Ascending aorta (tissue), 2 donors: Measurements from ENCODE around the gene LRRC36. TPM values are rescaled to one million over a fixed set of nuclear protein-coding genes. Genes with fewer than 3 reads are reported as not detected.
A peak's percentile ranks its signal among the peaks of the same experiment; 100 is the strongest.

Experiments
- DNase-seq, 2 donors: peaks; one replicate each; pipeline ENCODE4 v3.0.0-alpha.2; 2019; ENCODE audit warnings: low spot score in 2 of 2
- H3K27ac ChIP-seq, 2 donors: fragments of 200-600 bp; sonication (generic); one replicate each; pipeline ENCODE4 v1.5.1; 2016 to 2017; ENCODE audit warnings: mild to moderate bottlenecking in 1 of 2
- H3K27me3 ChIP-seq: fragments of 200-600 bp; sonication (generic); one replicate; pipeline ENCODE4 v1.5.1; 2017
- H3K36me3 ChIP-seq, 2 donors: fragments of 200-600 bp; sonication (generic); one replicate each; pipeline ENCODE4 v1.5.1; 2016
- H3K4me1 ChIP-seq, 2 donors: fragments of 200-600 bp; sonication (generic); one replicate each; pipeline ENCODE4 v1.5.1; 2016 to 2017; ENCODE audit warnings: mild to moderate bottlenecking in 1 of 2
- H3K4me3 ChIP-seq, 2 donors: fragments of 200-600 bp; sonication (generic); one replicate each; pipeline ENCODE4 v1.5.1; 2016 to 2017; ENCODE audit warnings: mild to moderate bottlenecking in 1 of 2
- H3K9me3 ChIP-seq, 2 donors: fragments of 200-600 bp; sonication (generic); one replicate each; pipeline ENCODE4 v1.5.1; 2016
- CTCF ChIP-seq, 3 experiments: fragments of 200-600 bp in 2 of 3; fragments of 450-650 bp in 1 of 3; sonication (generic) in 2 of 3; IDR thresholded peaks; one replicate each; pipeline ENCODE4 v1.5.1; 2016 to 2019; ENCODE audit warnings: antibody characterized with exemption in 3 of 3, mild to moderate bottlenecking in 1 of 3, moderate library complexity in 1 of 3
- intact Hi-C: fragments of 100-400 bp; cut with DNase I; formaldehyde crosslinking; loops from one replicate; pipeline ENCODE4 v1.15.1; 2023
- total RNA-seq: library from RNA; depleted of rRNA; stranded (reverse); fragments of >200 nt; gene quantifications from one replicate; pipeline ENCODE4 v1.1.0, GENCODE V29; 2016

LRRC36 gene
- total RNA-seq, 1 donor from 2014 or later = not detected

DNA sequence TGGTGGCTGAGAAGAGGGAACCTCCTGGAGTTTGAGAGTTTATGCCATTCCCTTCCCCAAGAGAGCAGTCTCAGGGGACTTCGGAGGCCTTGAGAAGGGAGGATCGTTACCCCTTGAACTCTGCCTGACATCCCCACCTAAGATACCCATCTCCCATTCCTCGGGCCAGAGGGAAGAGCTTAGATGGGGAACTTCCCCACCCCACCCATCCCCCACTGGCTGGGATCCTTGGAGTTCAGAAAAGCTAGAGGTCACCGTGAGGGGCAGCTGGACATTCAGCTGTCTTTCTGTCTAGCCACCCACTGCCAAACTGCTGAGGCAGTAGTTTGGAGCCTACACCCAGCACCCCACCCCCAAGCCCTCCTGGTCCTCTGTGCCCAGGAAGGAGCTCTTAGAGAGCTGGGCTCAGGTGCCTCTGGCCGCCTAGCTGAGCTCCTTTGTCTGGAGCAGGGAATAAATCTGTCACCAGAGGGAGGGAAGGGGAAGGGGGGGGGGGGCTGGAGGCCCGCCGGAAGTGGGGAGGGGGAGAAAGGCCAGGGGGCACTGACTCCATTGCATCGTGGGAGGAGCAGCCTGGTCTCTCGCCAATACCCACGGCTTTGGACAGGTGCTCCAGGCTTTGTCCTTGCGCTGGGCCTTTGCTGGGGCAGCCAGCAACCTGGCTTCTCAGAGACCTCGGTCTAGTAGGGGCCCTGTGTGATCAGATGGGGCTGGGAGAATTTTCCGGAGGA lies 105.3 kb downstream of the LRRC36 start:
- no peak for TF ChIP-seq CTCF (IDR thresholded peaks at IDR 0.05)
- intact Hi-C loops = no loop called here
- Histone ChIP-seq H3K36me3 (peaks cover 0 to 4% of the 10 kb centered on the region in 2 donors), H3K9me3 (no peaks in the 10 kb centered on the region), H3K4me3 (peak overlapping the region; percentile 57 to 68), H3K27me3 (peaks cover 3% of the 10 kb centered on the region), H3K27ac (peak overlapping the region in 1 of 2 donors; percentile 55), H3K4me1 (peaks cover 11 to 12% of the 10 kb centered on the region in 2 donors)
- no peak for DNase-seq

- Histone ChIP-seq H3K4me1 (peaks cover 11 to 12% of the 10 kb centered on the region in 2 donors), H3K36me3 (peaks cover 2 to 10% of the 10 kb centered on the region in 2 donors), H3K27ac (no peak overlapping the region), H3K9me3 (no peaks in the 10 kb centered on the region), H3K27me3 (peaks cover 3% of the 10 kb centered on the region), H3K4me3 (no peak overlapping the region)
- intact Hi-C loops = no loop called here
- no peak for TF ChIP-seq CTCF (IDR thresholded peaks at IDR 0.05)
- DNase-seq = no peak
Measured at GRCh38 chr16:67432506-67432890, 105.9 kb downstream of the LRRC36 start.

DNA sequence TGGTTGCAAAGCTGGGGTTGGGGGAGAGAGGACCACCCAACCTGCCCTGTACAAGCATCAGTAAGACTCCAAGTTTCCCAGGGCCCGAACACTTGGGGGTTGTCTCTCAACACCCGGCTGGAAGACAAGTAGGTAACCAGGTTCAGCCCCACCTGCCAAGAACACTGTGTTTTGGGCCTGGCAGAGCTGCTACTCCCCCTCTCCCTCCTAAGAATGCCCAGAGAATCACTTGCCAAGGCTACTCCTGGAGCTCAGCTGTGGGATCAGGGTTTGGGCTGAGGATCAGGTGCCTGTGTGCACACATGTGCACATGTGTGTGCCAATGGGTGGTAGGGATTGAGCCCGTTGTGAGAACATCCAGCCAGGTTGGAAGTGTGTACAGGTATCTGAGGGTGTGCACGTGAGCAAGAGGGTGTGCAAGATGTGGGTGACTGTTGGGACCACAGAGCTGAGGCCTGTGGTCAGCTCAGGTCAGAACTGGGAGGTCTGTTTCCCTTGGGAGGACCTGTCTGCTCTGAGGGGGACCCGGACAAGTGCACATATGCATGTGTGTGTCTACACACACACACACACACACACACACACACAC lies 106.6 kb downstream of the LRRC36 start:
- Histone ChIP-seq H3K9me3 (no peaks in the 10 kb centered on the region), H3K4me3 (no peak overlapping the region), H3K27ac (no peak overlapping the region), H3K4me1 (peaks cover 11 to 12% of the 10 kb centered on the region in 2 donors), H3K27me3 (peaks cover 3% of the 10 kb centered on the region), H3K36me3 (peaks cover 9 to 17% of the 10 kb centered on the region in 2 donors)
- intact Hi-C loops = no loop called here
- no peak for DNase-seq
- TF ChIP-seq CTCF (IDR thresholded peaks at IDR 0.05) = no peak

Other genes with a start within 250 kb of the LRRC36 start
- 4.5 TPM for gene PHAF1, start 216.9 kb upstream of the LRRC36 start, total RNA-seq
- 40.7 TPM for gene B3GNT9, start 175.8 kb upstream of the LRRC36 start, total RNA-seq
- gene TRADD, start 166.9 kb upstream of the LRRC36 start, total RNA-seq = 27.7 TPM
- 46.1 TPM for gene FBXL8, start 166.9 kb upstream of the LRRC36 start, total RNA-seq
- 64.9 TPM for gene HSF4, start 162.1 kb upstream of the LRRC36 start, total RNA-seq
- gene NOL3, start 156.3 kb upstream of the LRRC36 start, total RNA-seq = 87.6 TPM
- 18.9 TPM for gene MATCAP1, start 142.9 kb upstream of the LRRC36 start, total RNA-seq
- 11.2 TPM for gene EXOC3L1, start 136.7 kb upstream of the LRRC36 start, total RNA-seq
- 114 TPM for gene E2F4, start 134.7 kb upstream of the LRRC36 start, total RNA-seq
- not detected for gene ELMO3, start 127.7 kb upstream of the LRRC36 start, total RNA-seq
- gene TMEM208, start 99.7 kb upstream of the LRRC36 start, total RNA-seq = 8.3 TPM
- gene FHOD1, start 79.3 kb upstream of the LRRC36 start, total RNA-seq = 20.2 TPM
- gene SLC9A5, start 77.8 kb upstream of the LRRC36 start, total RNA-seq = 13.5 TPM
- 3.7 TPM for gene PLEKHG4, start 47.3 kb upstream of the LRRC36 start, total RNA-seq
- gene KCTD19, start 74 bp upstream of the LRRC36 start, total RNA-seq = not detected
- gene TPPP3, start 66.7 kb downstream of the LRRC36 start, total RNA-seq = 2.8 TPM
- gene ZDHHC1, start 89.7 kb downstream of the LRRC36 start, total RNA-seq = 82.7 TPM
- 2.4 TPM for gene HSD11B2, start 104.3 kb downstream of the LRRC36 start, total RNA-seq
- 64.3 TPM for gene ATP6V0D1, start 154.3 kb downstream of the LRRC36 start, total RNA-seq
- not detected for gene AGRP, start 156.7 kb downstream of the LRRC36 start, total RNA-seq
- 182 TPM for gene RIPOR1, start 202.0 kb downstream of the LRRC36 start, total RNA-seq
- 38.6 TPM for gene CTCF, start 235.7 kb downstream of the LRRC36 start, total RNA-seq